HuH-7 (cell line): ENCODE measurements around the gene DBX1.

Source experiments
- DNase-seq: peaks from one replicate; pipeline ENCODE4 v3.0.0; 2011; ENCODE audit warnings: low spot score

DBX1 gene

DNA sequence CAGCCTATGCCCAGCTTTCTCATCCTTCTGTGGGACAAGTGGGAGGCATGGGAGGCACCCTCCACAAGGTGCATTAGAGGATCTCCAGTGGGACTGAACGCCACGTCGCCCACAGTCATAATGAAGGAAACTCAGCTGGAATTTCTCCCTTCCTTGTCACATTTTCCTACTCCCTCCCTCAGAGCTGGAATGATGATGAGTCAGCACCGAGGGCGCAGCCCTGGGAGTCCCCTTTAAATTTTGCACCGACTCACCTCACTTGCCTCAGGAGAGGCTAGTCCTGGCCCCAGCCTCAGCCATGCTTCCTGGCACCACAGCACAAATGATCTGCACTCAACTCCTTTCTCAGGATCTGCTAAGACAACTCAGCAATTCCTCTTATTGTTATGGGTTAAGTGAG lies 34.3 kb downstream of the DBX1 start:
- no peak for DNase-seq

DNA sequence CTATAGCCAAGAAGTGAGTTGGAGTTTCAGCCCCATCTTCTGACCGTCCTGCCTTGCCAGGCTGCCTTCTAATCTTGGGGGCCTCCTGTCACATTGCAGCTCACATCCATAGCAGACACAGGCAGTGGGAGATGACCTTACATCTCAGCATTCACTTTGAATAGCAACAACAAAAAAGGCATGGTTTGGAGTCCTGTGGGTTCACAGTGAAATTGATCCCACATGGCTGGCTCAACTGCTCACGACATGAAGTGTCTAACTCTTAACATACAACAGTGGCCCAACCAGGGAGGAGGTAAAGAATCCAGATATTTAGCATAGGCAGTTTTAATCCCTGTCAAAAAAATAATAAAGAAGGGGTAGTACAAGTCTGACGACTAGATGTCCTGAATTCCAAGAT lies 38.1 kb downstream of the DBX1 start:
- DNase-seq, result no peak

DNA sequence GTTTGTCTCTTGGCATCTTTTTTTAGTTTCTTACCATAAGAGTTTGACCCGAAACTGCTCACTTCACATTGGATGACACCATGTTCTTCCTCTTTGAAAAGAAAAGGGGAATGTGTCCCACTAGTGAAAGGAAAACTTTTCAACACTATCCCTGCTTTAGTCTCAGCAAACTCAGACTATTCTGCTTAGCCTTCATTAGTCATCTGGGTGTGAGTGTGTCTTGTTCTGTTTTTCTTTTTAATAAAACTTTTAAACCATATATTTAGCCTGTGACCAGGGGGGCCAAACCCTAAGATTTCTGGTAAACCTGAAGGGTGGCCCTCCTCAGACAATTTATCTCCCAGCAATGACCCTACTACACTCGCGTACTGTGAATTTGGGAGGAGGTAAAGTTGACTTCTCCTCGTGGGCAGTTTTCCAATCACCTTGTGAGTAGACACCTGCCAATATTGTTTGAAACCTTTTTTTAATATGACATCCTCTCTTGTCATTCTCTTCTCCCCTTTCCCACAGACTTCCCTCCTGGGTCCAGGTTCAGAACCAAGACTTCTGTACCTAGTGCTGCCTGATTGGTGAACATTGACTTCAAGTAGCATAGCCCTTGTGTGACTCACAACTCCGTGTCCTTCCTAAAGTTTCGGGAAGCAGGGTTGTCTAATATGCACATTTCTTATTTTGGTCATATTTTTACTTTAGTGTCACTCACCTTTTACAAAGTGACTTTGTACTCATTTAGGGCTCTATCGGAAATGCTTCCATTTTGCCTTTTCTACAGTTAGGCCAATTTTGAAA lies 39.9 kb downstream of the DBX1 start:
- DNase-seq, result no peak

DNA sequence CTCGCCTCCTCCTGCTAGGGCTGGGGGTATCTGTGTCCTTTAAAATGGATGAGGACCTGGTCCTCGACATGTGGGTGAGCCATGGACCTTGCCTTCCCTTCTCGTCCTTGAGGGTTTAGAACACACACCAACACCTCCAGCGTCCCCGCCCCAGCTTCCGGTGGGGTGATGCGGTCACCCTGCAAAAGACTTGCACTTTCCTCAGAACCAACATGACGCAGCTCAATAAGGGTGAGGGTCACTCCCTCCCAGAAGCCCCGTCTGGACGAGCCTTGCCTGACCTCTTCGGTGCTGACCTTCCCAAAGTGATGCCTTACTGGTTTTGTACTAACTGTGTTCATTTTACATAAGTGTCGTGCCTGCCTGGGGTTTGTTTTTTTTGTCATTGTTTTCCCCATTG lies 41.0 kb downstream of the DBX1 start:
- no peak for DNase-seq

DNA sequence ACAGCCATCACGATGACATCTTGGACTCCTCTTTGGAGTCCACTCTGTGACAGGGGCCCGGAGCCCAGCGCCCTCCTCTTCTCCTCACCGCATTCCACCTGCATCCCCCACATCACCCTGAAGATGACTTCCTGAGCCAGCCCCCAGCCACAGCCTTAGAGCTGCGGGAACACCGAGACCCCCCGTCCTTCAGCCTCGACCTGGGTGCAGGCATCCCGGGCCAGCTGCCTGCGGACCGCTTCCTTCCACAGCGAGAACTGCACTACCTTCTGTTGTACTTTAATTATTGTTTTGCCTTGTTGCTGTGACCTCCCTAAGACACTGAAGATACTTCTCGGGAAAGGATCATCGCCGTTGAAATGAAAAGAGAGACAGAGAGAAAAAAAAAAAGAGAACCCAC lies 42.1 kb downstream of the DBX1 start:
- DNase-seq, result no peak

DNA sequence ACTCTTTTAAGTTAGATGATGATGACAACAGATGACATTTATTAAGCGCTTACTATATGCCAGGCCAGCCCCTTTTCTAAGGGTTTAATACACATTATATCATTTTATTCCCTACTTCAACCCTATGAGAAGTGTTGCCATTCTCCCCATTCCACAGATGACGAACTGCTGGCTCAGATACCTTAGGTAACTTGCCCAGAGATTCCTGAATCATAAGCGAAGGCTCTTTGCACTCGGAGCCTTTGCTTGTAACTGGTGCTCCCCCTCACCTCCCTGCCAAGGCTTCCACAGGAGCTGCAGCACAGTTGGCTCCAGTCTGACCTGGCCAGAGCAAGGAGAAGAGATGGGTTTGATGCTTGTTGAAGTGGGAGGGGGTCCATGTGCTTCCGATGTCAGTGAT lies 43.0 kb downstream of the DBX1 start:
- no peak for DNase-seq

DNA sequence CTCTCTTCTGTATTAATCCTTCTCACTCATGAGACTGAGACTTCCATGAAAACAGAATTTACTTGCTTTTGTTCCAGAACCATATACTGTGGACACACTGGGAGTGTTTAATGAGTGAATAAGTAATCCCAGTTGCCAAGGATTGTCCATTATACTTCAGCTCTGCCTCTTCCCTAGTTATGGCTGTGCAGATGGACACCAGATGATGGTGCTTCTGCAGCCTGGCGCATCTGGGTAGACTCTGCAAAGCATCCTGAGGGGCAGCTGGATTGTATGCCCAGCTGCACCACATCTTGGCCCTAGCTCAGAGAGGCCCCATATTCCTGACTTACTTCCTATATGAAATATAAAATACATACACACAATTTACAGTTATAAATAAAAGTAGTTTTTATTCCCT lies 43.5 kb downstream of the DBX1 start:
- no peak for DNase-seq

DNA sequence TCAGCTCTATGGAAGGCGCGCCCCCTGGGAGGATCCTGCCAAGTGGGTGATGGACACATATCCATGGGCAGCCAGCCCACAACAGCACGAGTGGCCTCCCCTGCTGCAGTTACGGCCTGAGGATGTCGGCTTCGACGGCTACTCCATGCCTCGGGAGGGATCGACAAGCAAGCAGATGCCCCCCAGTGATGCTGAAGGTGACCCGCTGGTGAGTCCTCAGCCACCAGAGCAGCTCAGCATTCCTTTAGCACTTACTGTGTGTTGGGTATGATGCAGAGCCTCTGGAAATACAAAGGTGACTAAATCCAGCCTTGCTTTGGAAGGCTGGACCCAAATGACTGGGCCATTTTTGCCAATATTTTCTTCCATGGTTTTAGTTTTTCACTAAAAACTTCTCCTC lies 45.7 kb downstream of the DBX1 start:
- DNase-seq, result no peak

DNA sequence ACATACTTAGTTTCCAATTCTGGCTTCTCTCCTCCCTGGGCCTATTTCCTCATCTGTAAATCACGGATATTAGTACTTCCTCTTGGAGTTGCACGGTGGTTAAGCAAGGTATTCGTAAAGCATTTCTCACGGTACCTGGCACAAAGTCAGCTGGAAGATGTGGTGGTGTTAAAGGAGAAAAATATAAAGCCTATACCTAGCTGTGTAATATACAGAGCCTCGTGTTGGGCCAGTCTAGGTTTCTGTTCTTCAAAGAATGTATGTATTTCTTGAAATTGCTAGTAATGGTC lies 47.2 kb downstream of the DBX1 start:
- no peak for DNase-seq

DNA sequence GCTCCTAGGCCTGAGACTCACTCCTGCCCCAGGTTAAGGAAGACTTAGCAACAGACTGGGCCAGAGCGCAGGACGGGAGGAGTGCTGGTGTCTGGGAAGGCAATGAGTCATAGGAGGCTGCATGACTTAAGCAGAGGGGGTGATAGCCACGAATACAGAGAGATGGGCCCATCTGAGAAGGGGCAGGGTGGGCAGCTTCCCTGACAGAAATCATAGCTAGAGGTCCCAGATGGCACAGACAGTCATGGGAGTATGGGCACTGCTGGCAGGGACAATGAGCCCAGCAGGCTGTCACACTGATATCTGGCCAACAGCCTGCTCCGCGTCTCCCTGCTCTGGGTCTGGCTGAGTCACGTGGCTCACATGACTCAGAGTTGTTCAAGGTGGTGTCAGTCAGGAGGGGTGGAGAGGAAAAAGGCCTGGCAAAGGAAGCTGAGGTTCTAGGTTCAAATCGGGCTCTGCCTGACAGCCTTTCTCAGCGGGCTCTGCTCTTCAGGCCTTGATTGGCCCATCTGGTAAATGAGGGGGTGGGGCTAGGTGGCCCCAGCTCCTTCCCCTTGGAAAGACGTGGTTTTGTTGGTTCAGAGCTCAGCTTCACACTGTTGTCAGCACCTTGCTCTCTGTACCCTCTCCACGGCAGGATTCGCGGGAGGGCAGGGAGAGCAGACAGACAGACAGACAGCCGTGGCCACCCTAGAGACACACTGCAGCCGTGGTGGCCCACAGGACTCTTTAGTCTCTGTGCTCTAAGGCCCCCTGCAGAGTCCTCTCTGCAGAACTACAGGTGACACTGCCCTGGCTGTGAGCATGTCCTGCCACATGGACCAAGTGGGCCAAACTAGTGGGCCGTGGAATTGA lies 47.8 kb downstream of the DBX1 start:
- DNase-seq, result no peak

DNA sequence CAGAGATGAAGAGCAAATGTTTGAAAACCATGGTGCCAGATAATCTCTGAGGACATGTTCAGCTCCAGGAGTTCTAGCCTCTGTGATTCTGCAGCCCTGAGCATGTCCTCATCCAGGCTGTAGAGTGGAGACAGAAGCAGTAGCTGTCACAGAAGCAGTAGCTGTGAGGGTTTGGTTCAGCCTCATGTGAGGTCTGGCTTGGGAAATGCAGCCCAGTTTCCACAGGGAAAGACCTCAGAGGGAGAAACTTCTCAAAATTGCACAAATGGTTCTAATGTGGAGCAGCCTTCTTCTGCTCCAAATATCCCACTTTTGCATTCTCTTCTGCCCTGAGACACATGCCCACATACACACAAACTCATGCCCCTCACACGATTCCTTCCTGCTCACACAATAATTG lies 48.4 kb downstream of the DBX1 start:
- no peak for DNase-seq

DNA sequence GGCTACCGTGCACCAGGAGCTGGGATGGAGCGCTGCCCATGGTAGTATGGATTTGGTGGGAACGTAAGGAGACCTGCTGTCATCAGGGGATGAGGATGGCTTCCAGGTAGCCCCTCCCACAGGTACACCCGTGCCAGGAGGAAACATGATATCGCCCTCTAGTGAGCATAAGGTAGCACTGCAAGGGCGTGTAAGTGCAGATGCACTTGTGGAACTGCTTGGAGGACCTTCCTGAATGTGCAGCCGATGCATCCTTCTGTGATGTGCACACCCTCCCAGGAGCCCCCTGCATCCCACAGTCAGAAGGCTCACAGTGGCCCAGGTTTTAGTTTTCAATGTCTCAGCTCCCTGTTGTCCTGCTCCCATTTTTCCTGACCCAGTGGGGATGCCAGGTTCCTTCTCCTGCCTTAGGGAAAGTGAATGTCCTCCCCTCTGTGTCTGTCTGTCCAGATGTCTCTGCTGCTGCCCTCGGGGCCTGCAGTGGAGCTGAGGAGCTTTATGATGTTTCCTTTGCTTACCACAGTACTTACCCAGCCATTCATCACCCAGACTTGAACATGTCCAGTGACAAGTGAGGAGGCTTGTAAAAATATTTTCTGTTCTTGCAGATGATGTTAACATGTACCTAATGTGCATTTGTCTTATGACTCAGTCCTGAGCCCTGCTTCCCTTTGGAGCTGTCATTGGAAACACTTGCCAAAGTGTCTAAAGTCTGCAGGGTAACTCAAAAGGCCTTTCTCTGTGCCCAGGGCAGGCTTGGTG lies 49.2 kb downstream of the DBX1 start:
- DNase-seq, result peak; percentile 81

DNA sequence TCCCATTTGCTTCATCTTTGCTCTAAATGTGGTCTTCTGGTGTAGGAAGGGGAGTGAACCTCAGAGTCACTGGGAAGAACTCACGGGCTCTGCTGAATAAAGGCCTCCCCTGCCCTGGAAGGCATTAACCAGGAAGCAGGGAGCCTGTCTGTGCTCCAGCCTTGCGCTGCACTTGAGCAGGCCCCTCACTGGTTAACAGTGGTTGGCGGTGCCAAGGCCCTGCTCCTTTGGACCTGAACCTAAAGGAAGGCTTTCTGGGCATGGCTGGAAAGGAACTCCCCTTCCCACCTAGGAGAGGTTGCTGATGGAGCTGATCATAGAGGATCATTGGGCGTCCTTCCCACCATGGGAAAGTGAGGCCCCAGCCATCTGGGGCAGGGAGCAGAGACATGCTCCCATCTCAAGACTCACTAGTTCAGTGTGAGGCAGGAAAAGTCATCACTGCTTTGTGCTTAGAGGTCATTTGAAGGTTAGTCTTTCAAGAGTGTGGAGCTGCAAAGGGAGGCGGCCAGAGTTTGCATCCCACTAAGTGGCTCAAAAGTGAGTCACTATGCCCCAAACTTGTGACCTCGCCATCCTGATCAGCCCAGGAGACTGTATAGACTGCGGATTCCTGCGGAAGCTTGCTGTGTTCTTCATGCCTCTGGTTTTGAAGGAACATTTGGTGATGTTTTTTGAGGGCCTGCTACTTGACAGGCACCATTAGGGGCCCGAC lies 50.4 kb downstream of the DBX1 start:
- DNase-seq, result no peak
